IPS DF 6.9 (cell line): Measurements from ENCODE around the gene BOD1L2.

Experiments
- DNase-seq: peaks from one replicate; pipeline ENCODE4 v3.0.0-alpha.2; 2013; ENCODE audit warnings: low read depth, low spot score
- H3K27ac ChIP-seq: one replicate; pipeline ENCODE4 v1.5.1; 2013; ENCODE audit warnings: low read length, control low read depth
- H3K27me3 ChIP-seq: 2 replicates; pipeline ENCODE4 v1.6.1; 2013; ENCODE audit warnings: mild to moderate bottlenecking, low read length; ENCODE audit not compliant: control insufficient read depth, insufficient read depth
- H3K36me3 ChIP-seq: 2 replicates; pipeline ENCODE4 v1.6.1; 2013; ENCODE audit warnings: low read length; ENCODE audit not compliant: control insufficient read depth, insufficient read depth
- H3K4me1 ChIP-seq: 2 replicates; pipeline ENCODE4 v1.6.1; 2013; ENCODE audit warnings: low read length; ENCODE audit not compliant: control insufficient read depth, insufficient read depth
- H3K4me3 ChIP-seq: 2 replicates; pipeline ENCODE4 v1.5.1; 2013; ENCODE audit warnings: mild to moderate bottlenecking, low read length
- H3K9me3 ChIP-seq: 2 replicates; pipeline ENCODE4 v1.6.1; 2013; ENCODE audit warnings: low read length, inconsistent platforms; ENCODE audit not compliant: control insufficient read depth, insufficient read depth
- WGBS: extraction: QIAGEN DNeasy Blood & Tissue Kit; methylation state at CpG from one replicate; pipeline ENCODE4 v1.1.7; 2013; ENCODE audit warnings: mixed read lengths, missing lambda C conversion rate; ENCODE audit not compliant: insufficient read length, insufficient coverage; 5-methylcytosine and 5-hydroxymethylcytosine counted together

The BOD1L2 gene

DNA sequence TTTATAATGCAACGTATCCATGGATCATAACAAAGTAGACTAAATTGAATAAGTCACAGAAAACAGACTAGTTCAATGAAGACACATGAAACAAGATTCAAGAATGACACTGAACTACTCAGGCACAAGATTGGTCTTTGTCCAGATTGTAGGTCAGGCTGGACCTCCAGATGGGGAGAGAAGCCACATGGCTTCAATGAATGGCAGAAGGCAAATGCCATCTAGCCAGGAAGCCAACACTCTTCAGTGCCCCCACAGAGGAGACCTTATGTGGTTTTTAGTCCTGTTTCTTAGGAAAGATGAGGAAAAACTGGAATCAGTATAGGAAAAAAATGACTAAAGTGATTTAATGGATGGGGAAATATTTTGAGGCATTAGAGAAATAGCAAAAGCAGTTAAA is 43.1 kb downstream of the BOD1L2 start:
- Histone ChIP-seq H3K4me1 (no peaks in the 10 kb centered on the region; the same call in 1 of the 2 replicates), H3K9me3 (no peaks in the 10 kb centered on the region), H3K27ac (no peak overlapping the region), H3K27me3 (no peaks in the 10 kb centered on the region), H3K4me3 (no peak overlapping the region), H3K36me3 (no peaks in the 10 kb centered on the region)
- no CpG with 5 or more reads among the region's 1 CpG for WGBS
- DNase-seq = no peak

DNA sequence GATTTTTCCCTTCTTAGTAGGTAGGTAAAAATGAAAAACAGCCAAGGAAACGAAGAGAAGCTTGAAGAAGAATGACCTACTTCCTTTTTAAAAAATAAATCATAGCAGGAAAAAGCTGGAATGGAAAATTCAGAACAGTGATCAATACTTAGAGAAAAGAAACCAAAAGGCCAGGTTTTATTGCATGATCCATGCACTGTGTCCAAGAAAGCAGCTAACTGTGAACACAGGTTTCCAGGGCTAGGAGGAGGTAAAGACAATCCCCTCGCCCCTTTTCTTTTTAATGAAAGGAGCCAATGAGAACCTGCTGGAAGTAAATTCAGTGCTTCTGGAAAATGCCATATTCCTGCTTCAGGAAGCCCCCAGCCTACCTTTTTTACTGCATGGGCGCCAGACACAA is 47.2 kb downstream of the BOD1L2 start:
- H3K27ac ChIP-seq = no peak overlapping the region
- no peaks in the 10 kb centered on the region for H3K9me3 ChIP-seq
- no peak overlapping the region for H3K4me3 ChIP-seq
- no peak for DNase-seq
- no CpG with 5 or more reads among the region's 3 CpGs for WGBS
- no peaks in the 10 kb centered on the region for H3K36me3 ChIP-seq
- no peaks in the 10 kb centered on the region for H3K27me3 ChIP-seq
- H3K4me1 ChIP-seq = no peaks in the 10 kb centered on the region

DNA sequence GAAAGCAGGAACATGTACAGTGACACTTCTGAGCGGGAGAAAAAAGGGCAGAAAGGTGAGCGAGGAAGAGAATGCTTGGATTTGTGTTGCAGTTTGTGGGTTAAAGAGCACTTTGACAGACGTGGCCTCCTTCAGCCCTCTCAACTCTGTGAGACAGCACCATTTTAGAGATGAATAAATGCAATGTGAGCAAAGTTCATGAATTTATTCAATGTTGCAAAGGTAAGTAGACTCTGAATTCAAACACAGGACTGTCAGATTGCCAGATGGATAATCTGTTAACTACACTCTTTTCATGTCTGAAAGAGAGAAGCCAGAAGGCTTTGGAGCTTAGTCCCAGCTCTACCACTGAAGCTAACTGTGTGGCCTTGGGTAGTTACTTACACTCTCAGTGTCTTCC is 47.7 kb downstream of the BOD1L2 start:
- Histone ChIP-seq H3K27me3 (no peaks in the 10 kb centered on the region), H3K27ac (no peak overlapping the region), H3K36me3 (no peaks in the 10 kb centered on the region), H3K4me3 (no peak overlapping the region), H3K4me1 (no peaks in the 10 kb centered on the region), H3K9me3 (no peaks in the 10 kb centered on the region)
- no CpG with 5 or more reads among the region's 3 CpGs for WGBS
- DNase-seq = no peak

DNA sequence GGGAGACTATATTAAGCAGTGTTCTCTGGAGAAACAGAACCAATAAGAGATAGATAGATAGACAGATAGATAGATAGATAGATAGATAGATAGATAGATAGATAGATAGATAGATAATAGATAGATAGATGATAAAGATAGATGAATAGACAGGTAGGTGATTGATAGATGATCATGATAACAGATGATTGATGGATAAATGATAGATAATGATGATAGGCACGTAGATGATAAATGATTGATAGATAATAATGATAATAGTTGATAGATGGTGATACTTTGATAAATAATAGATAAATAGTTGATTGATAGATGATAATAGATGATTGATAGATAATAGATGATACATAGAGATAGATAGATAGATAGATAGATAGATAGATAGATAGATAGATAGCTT is 48.5 kb downstream of the BOD1L2 start:
- H3K9me3 ChIP-seq = no peaks in the 10 kb centered on the region
- no peaks in the 10 kb centered on the region for H3K27me3 ChIP-seq
- WGBS = 100% methylated on average over 1 of the region's 1 CpG
- no peaks in the 10 kb centered on the region for H3K4me1 ChIP-seq
- no peak overlapping the region for H3K4me3 ChIP-seq
- H3K36me3 ChIP-seq = no peaks in the 10 kb centered on the region
- DNase-seq = no peak
- no peak overlapping the region for H3K27ac ChIP-seq

DNA sequence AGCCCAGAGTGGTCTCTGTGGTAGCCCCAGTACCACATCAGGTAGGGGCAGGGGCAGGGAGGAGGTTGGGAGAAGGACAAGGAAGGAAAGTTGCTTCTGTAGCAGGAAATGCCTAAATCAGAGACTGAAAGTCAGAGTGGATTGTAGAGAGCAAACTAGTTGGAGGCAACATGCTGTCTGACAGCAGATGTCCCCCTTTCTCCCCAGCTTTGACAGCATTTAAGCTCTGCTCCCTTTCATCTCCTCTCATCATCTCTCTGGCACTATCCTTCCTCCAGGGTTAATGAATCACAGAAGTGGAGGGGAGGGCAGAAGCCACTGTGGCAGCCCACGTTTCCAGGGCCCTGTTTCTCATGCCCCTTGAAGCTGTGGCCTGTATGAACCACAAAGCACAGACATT is 50.4 kb downstream of the BOD1L2 start:
- Histone ChIP-seq H3K27me3 (no peaks in the 10 kb centered on the region), H3K9me3 (no peaks in the 10 kb centered on the region), H3K36me3 (no peaks in the 10 kb centered on the region), H3K27ac (no peak overlapping the region), H3K4me3 (no peak overlapping the region), H3K4me1 (no peaks in the 10 kb centered on the region)
- DNase-seq = no peak
- WGBS = no CpG with 5 or more reads among the region's 1 CpG

DNA sequence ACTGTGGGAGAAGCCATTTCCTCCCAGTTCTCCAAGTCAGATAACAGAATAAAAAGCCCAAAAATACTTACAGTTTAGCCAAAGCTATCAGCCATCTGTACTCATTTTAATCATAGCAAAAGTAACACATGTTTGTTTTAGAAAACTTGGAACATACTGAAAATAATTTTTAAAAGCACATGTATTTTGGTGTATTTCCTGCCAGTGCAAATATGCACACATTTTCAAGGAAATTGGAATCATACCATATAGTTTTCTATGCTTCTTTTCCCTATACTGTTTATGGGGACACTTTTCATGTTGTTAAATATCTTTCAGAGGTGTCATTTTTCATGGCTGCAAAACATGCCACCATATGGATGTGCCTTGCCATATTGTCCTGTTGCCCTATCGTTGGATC is 51.2 kb downstream of the BOD1L2 start:
- WGBS = no CpG with 5 or more reads among the region's 1 CpG
- no peaks in the 10 kb centered on the region for H3K4me1 ChIP-seq
- H3K27me3 ChIP-seq = no peaks in the 10 kb centered on the region
- no peak overlapping the region for H3K27ac ChIP-seq
- no peak for DNase-seq
- no peaks in the 10 kb centered on the region for H3K36me3 ChIP-seq
- H3K4me3 ChIP-seq = no peak overlapping the region
- no peaks in the 10 kb centered on the region for H3K9me3 ChIP-seq
